SK-N-MC (cell line): ENCODE measurements around the gene IL1RAP.

Experiments
- DNase-seq: peaks from one replicate; pipeline ENCODE4 v3.0.0-alpha.2; 2011; ENCODE audit warnings: low read depth, low spot score
- H3K27ac ChIP-seq: fragments of 200-600 bp; sonication (generic); 2 replicates; pipeline ENCODE4 v1.5.1; 2016; ENCODE audit warnings: mixed run types
- H3K36me3 ChIP-seq: fragments of 200-600 bp; sonication (generic); 2 replicates; pipeline ENCODE4 v1.6.1; 2017; ENCODE audit warnings: antibody characterized with exemption, low read length, mixed read lengths; ENCODE audit not compliant: insufficient read depth
- H3K4me3 ChIP-seq: fragments of 200-600 bp; sonication (generic); 2 replicates; pipeline ENCODE4 v1.5.1; 2016
- H3K9ac ChIP-seq: fragments of 200-600 bp; sonication (generic); 2 replicates; pipeline ENCODE4 v1.8.0; 2017; ENCODE audit warnings: mixed run types, mixed read lengths; ENCODE audit not compliant: insufficient read length
- H3K9me3 ChIP-seq: fragments of 200-600 bp; sonication (generic); 2 replicates; pipeline ENCODE4 v1.6.1; 2017; ENCODE audit warnings: low read depth, mild to moderate bottlenecking, antibody characterized with exemption, low read length, moderate library complexity, mixed read lengths
- EZH2 ChIP-seq: fragments of 200-600 bp; sonication (generic); IDR thresholded peaks from one replicate; pipeline ENCODE4 v1.6.1; 2017; ENCODE audit warnings: antibody characterized with exemption
- FOXP2 ChIP-seq: optimal IDR thresholded peaks from 2 replicates; pipeline ENCODE3; 2011; ENCODE audit warnings: mild to moderate bottlenecking, moderate library complexity; ENCODE audit not compliant: insufficient read depth; ENCODE audit errors: extremely low read length, control extremely low read depth
- POLR2AphosphoS5 ChIP-seq: IDR thresholded peaks from 2 replicates; pipeline ENCODE4 v1.6.1; 2012; ENCODE audit warnings: mild to moderate bottlenecking, low read depth, low read length, borderline replicate concordance

Gene IL1RAP

DNA sequence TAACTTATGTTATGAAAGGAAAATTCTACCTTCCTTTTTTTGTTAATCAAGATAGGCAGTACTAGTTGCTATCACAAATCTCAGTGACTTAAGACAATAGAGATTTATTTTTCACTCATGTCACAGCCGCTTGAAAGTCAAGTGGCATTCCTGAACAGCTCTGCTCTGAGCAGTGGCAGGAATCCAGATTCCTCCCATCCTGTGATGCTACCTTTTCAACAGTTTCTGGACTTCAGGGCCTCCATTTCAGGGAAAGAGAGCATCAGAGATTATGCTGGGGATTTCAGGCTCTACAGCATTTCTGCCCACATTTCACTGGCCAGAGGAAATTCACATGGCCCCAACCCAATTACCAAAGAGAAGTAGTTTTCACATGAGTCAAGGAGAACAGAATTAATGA, 83.4 kb downstream of the IL1RAP start:
- H3K9me3 ChIP-seq: no peaks in the 10 kb centered on the region
- peaks cover 29% of the 10 kb centered on the region for H3K36me3 ChIP-seq
- H3K27ac ChIP-seq: peak overlapping the region; percentile 80
- no peak overlapping the region for H3K9ac ChIP-seq
- no peak overlapping the region; the same call in 1 of the 2 replicates for H3K4me3 ChIP-seq
- TF ChIP-seq EZH2 (no peak), POLR2AphosphoS5 (no peak), FOXP2 (no peak)
- DNase-seq: no peak

DNA sequence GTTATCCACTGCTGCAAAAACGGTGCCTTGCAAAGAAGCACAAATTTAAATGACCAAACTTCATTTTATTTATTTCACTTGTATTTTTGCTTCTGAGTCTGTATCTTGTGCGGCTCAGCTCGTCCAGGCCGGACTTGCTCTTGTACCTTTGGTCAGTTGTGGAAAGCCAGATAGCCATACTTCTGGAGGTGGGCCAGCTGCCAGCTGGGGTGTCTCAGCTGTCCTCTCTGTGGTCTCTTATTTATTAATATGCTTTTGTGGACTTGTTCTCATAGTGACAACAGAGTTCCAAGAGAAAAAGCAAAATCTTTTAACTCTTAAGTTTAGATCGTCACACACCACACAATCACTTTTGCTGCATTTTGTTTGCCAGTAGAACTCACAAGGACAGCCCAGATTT, 87.7 kb downstream of the IL1RAP start:
- Histone ChIP-seq H3K36me3 (peaks cover 57% of the 10 kb centered on the region), H3K9ac (no peak overlapping the region), H3K4me3 (no peak overlapping the region), H3K27ac (no peak overlapping the region), H3K9me3 (no peaks in the 10 kb centered on the region)
- DNase-seq: no peak
- TF ChIP-seq POLR2AphosphoS5 (no peak), FOXP2 (no peak), EZH2 (no peak)

- Histone ChIP-seq H3K9me3 (no peaks in the 10 kb centered on the region), H3K9ac (no peak overlapping the region), H3K27ac (no peak overlapping the region), H3K4me3 (no peak overlapping the region), H3K36me3 (peaks cover 76% of the 10 kb centered on the region)
- DNase-seq: no peak
- TF ChIP-seq FOXP2 (no peak), POLR2AphosphoS5 (no peak), EZH2 (no peak)
Measured at GRCh38 chr3:190605385-190605784, 91.5 kb downstream of the IL1RAP start.

- H3K9ac ChIP-seq: no peak overlapping the region
- DNase-seq: no peak
- H3K36me3 ChIP-seq: peaks cover 70% of the 10 kb centered on the region
- H3K27ac ChIP-seq: no peak overlapping the region
- no peak overlapping the region for H3K4me3 ChIP-seq
- H3K9me3 ChIP-seq: no peaks in the 10 kb centered on the region
- TF ChIP-seq POLR2AphosphoS5 (no peak), FOXP2 (no peak), EZH2 (no peak)
Measured at GRCh38 chr3:190606596-190606995, 92.7 kb downstream of the IL1RAP start.

DNA sequence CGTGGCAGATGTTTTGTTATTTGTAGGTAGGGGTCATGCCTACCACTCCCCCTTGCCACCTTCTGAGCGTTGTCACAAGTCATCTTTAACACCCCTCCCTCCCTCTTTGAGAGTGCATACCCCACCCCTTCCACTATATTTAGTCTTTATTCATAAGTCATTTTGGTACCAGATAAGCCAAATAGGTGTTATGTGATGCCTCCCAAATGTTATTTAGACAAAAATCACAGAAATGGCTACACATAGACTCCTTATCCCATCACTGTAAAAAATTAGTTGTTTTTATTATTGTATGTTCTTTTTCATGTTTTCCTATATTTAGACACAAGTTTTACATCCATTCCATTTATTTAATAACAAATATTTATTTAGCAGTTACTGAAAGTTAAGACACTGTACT, 93.1 kb downstream of the IL1RAP start:
- Histone ChIP-seq H3K4me3 (no peak overlapping the region), H3K9ac (no peak overlapping the region), H3K27ac (no peak overlapping the region), H3K36me3 (peaks cover 70% of the 10 kb centered on the region), H3K9me3 (no peaks in the 10 kb centered on the region)
- no peak for DNase-seq
- no peak for TF ChIP-seq FOXP2
- TF ChIP-seq EZH2: no peak
- no peak for TF ChIP-seq POLR2AphosphoS5

DNA sequence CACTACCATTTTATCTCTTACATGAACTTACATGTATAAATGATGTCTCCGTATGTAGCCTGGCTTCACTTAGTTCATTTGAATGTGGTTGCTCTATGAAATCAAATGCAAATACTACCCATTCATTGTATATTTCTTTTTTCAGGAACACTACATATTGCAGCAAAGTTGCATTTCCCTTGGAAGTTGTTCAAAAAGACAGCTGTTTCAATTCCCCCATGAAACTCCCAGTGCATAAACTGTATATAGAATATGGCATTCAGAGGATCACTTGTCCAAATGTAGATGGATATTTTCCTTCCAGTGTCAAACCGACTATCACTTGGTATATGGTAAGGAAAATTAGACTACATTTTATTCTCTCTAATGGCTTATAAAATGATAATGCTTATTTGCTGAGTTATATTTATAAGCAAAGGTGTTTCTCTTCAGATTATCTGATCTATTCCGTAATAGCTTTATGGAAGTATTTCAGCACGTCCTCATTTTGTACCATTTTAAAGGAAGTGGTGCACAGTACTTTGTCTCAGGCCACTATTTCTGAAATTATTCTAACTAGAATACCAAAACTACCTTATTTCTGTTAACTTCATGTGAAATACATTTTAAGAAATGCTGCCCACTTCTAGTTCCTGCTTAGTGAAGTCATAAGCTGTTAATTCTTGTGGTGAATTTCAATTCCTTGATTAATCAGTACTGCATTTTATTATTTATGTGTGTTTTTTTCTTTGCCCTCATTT, 95.1 kb downstream of the IL1RAP start:
- no peak overlapping the region for H3K9ac ChIP-seq
- peaks cover 68% of the 10 kb centered on the region for H3K36me3 ChIP-seq
- no peak for TF ChIP-seq EZH2
- no peak for TF ChIP-seq POLR2AphosphoS5
- TF ChIP-seq FOXP2: no peak
- no peak overlapping the region for H3K4me3 ChIP-seq
- H3K9me3 ChIP-seq: no peaks in the 10 kb centered on the region
- no peak overlapping the region for H3K27ac ChIP-seq
- no peak for DNase-seq

- Histone ChIP-seq H3K27ac (no peak overlapping the region), H3K4me3 (no peak overlapping the region), H3K36me3 (peaks cover 25% of the 10 kb centered on the region), H3K9ac (no peak overlapping the region), H3K9me3 (no peaks in the 10 kb centered on the region)
- DNase-seq: no peak
- TF ChIP-seq EZH2 (no peak), FOXP2 (no peak), POLR2AphosphoS5 (no peak)
Measured at GRCh38 chr3:190614226-190615059, 100.6 kb downstream of the IL1RAP start.

DNA sequence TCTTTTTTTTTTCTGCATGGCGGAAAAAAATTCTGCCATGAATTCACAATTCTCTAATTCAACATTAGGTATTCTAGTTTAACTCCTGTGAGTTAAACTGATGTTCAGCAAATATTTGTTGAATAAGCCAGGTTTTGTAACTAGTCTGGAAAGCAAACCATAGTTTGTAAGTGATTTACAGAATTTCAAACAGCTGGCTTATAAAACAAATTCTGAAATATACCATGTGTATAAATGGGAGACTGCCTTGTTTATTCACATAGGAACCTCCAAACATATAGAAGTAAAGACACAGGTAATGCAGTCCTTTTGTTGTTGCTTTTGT, 101.1 kb downstream of the IL1RAP start:
- no peak for DNase-seq
- H3K9ac ChIP-seq: no peak overlapping the region
- peaks cover 19% of the 10 kb centered on the region for H3K36me3 ChIP-seq
- H3K4me3 ChIP-seq: no peak overlapping the region
- TF ChIP-seq FOXP2 (no peak), EZH2 (no peak), POLR2AphosphoS5 (no peak)
- no peak overlapping the region for H3K27ac ChIP-seq
- no peaks in the 10 kb centered on the region for H3K9me3 ChIP-seq

- H3K36me3 ChIP-seq: peaks cover 23% of the 10 kb centered on the region
- H3K9me3 ChIP-seq: no peaks in the 10 kb centered on the region
- no peak for DNase-seq
- H3K27ac ChIP-seq: no peak overlapping the region
- H3K9ac ChIP-seq: no peak overlapping the region
- H3K4me3 ChIP-seq: no peak overlapping the region
- no peak for TF ChIP-seq FOXP2
- TF ChIP-seq POLR2AphosphoS5: no peak
- no peak for TF ChIP-seq EZH2
Measured at GRCh38 chr3:190615607-190616006, 101.7 kb downstream of the IL1RAP start.
